ENCODE results near the gene FAM13B. TPM values are rescaled to one million over a fixed set of nuclear protein-coding genes. Genes with fewer than 3 reads are reported as not detected.
A peak's percentile ranks its signal among the peaks of the same experiment; 100 is the strongest.

Gene FAM13B
- polyA plus RNA-seq, 3 donors: 11.5 to 17.0 (median 12.9) TPM

- no CpG with 5 or more reads among the region's 3 CpGs for WGBS (ENCODE audit: insufficient coverage)
- H3K4me3 ChIP-seq (replicated peaks in 1 of 3; ENCODE audit: low read depth in 2 of 3, low read length in 3 of 3): peak overlapping the region in 1 of 3 experiments; percentile 4
- peak overlapping the region in 1 of 2 donors; percentile 20 for H3K27ac ChIP-seq (ENCODE audit: low read depth in 1 of 2, low read length in 2 of 2)
These were observed 37.1 kb downstream of the FAM13B start for GRCh38 chr5:137995749-137996128.

DNA sequence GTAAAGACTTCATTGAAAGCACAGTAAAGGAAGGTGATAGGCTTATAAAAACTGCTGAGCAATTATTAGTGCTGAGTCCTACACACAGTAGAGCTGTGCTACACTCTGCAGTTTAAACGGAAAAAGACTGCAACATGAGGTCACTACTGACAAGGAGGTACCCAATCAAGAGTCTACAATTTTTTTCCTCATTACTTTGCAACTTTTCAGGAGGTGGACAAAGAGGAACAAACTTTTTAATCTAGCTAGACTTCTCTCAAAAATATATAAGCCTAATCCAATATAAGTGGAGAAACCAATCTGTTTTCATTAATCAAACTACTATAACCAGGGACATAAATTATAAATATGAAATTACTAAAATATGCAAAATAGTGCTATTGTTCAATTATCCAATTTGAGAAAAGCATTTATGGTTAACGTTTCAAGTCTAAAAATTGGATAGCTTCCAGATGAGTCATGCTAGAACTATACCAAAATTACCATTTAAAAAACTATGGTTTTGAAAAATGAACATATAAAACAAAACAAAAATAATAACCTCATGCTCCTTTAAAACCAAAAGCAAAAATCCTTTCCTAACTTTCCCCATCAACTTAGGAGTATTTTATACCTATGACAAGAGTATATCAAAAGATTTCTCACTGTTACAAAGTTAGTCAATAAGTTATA, 37.7 kb downstream of the FAM13B start:
- H3K36me3 Mint-ChIP-seq: peaks cover 33 to 53% of the 10 kb centered on the region in 2 donors
- Histone ChIP-seq H3K4me2 (replicated peaks; ENCODE audit: extremely low read depth, low read length, poor library complexity, severe bottlenecking) (peak overlapping the region; percentile 38), H3K4me1 (ENCODE audit: control insufficient read depth in 1 of 2, insufficient read depth in 2 of 2, low read length in 2 of 2) (peaks cover 15 to 39% of the 10 kb centered on the region in 2 donors), H3K27me3 (ENCODE audit: control insufficient read depth in 2 of 2, insufficient read depth in 2 of 2, low read length in 2 of 2) (no peaks in the 10 kb centered on the region), H3K9me3 (replicated peaks in 1 of 2; ENCODE audit: control insufficient read depth in 1 of 2, insufficient read depth in 1 of 2, low read length in 2 of 2) (peaks cover 4 to 10% of the 10 kb centered on the region in 2 donors), H3K4me3 (replicated peaks in 1 of 3; ENCODE audit: low read depth in 2 of 3, low read length in 3 of 3) (peak overlapping the region in 1 of 3 experiments; percentile 4), H3K79me2 (ENCODE audit: insufficient read depth, low read length) (peaks cover 75% of the 10 kb centered on the region), H3K9ac (ENCODE audit: insufficient read depth, low read length, poor library complexity, severe bottlenecking) (no peak overlapping the region), H3K27ac (ENCODE audit: low read depth in 1 of 2, low read length in 2 of 2) (peak overlapping the region in 1 of 2 donors; percentile 20), H4K20me1 (ENCODE audit: insufficient read depth, low read length) (peaks cover 79% of the 10 kb centered on the region), H3K36me3 (replicated peaks in 1 of 2; ENCODE audit: control insufficient read depth in 1 of 2, insufficient read depth in 2 of 2, low read length in 2 of 2) (peaks cover 18 to 46% of the 10 kb centered on the region in 2 donors), H2AFZ (ENCODE audit: insufficient read depth, low read depth, low read length, poor library complexity, severe bottlenecking) (no peak overlapping the region)
- H3K9me3 Mint-ChIP-seq: peaks cover 7 to 19% (median 10%) of the 10 kb centered on the region in 7 donors
- peak overlapping the region; percentile 70 to 91 (median 84) for H3K27ac Mint-ChIP-seq
- WGBS (ENCODE audit: insufficient coverage): 0% methylated on average over 1 of the region's 2 CpGs
- no peak for TF ChIP-seq CTCF (IDR thresholded peaks at IDR 0.05)
- H3K4me3 Mint-ChIP-seq: peak overlapping the region; percentile 3 to 21
- peaks cover 36% of the 10 kb centered on the region for H3K4me1 Mint-ChIP-seq
- intact Hi-C loops (cut with micrococcal nuclease): loop anchor here in 1 of 2 donors (5.0 kb wide), 1 partner anchor 37 kb away; the partner anchor contains the start of gene FAM13B
- peak; percentile 55 to 75 (median 70) for DNase-seq
- H3K27me3 Mint-ChIP-seq (ENCODE audit: low read depth in 3 of 3): no peaks in the 10 kb centered on the region

More at GRCh38 chr5:137995749-137996128, 37.1 kb downstream of the FAM13B start:
- Histone ChIP-seq H4K20me1 (ENCODE audit: insufficient read depth, low read length) (peaks cover 79% of the 10 kb centered on the region), H3K9me3 (replicated peaks in 1 of 2; ENCODE audit: control insufficient read depth in 1 of 2, insufficient read depth in 1 of 2, low read length in 2 of 2) (peaks cover 4 to 10% of the 10 kb centered on the region in 2 donors), H3K79me2 (ENCODE audit: insufficient read depth, low read length) (peaks cover 77% of the 10 kb centered on the region), H3K4me2 (replicated peaks; ENCODE audit: extremely low read depth, low read length, poor library complexity, severe bottlenecking) (peak overlapping the region; percentile 38), H3K36me3 (replicated peaks in 1 of 2; ENCODE audit: control insufficient read depth in 1 of 2, insufficient read depth in 2 of 2, low read length in 2 of 2) (peaks cover 23 to 51% of the 10 kb centered on the region in 2 donors), H3K27me3 (ENCODE audit: control insufficient read depth in 2 of 2, insufficient read depth in 2 of 2, low read length in 2 of 2) (no peaks in the 10 kb centered on the region), H2AFZ (ENCODE audit: insufficient read depth, low read depth, low read length, poor library complexity, severe bottlenecking) (no peak overlapping the region), H3K4me1 (ENCODE audit: control insufficient read depth in 1 of 2, insufficient read depth in 2 of 2, low read length in 2 of 2) (peaks cover 15 to 39% of the 10 kb centered on the region in 2 donors), H3K9ac (ENCODE audit: insufficient read depth, low read length, poor library complexity, severe bottlenecking) (no peak overlapping the region)
- peaks cover 36% of the 10 kb centered on the region for H3K4me1 Mint-ChIP-seq
- peak overlapping the region; percentile 70 to 91 (median 84) for H3K27ac Mint-ChIP-seq
- intact Hi-C loops (cut with micrococcal nuclease): loop anchor here in 1 of 2 donors (5.0 kb wide), 1 partner anchor 37 kb away; the partner anchor contains the start of gene FAM13B
- TF ChIP-seq CTCF (IDR thresholded peaks at IDR 0.05): no peak
- H3K27me3 Mint-ChIP-seq (ENCODE audit: low read depth in 3 of 3): no peaks in the 10 kb centered on the region
- peaks cover 36 to 58% of the 10 kb centered on the region in 2 donors for H3K36me3 Mint-ChIP-seq
- H3K9me3 Mint-ChIP-seq: peaks cover 7 to 19% (median 10%) of the 10 kb centered on the region in 7 donors
- DNase-seq: peak in 2 of 3 donors; percentile 8 to 17
- peak overlapping the region; percentile 3 to 21 for H3K4me3 Mint-ChIP-seq
